Loucy (cell line): Measurements from ENCODE around the gene SMG9.
A peak's percentile ranks its signal among the peaks of the same experiment; 100 is the strongest.

Source experiments
- CTCF ChIP-seq: fragments of 200-600 bp; sonication (generic); conservative IDR thresholded peaks from 2 replicates; pipeline ENCODE4 v1.5.1; 2014; ENCODE audit warnings: mild to moderate bottlenecking, antibody characterized with exemption, low read length
- EZH2phosphoT487 ChIP-seq: fragments of 200-600 bp; IDR thresholded peaks from 2 replicates; pipeline ENCODE4 v1.6.1; 2018; ENCODE audit warnings: antibody characterized with exemption, mild to moderate bottlenecking, moderate library complexity, borderline replicate concordance

- peak; percentile 47; the same call in 1 of the 2 replicates for TF ChIP-seq CTCF
- TF ChIP-seq EZH2phosphoT487 = no peak
Observed at GRCh38 chr19:43779820-43780219, 25.1 kb upstream of the SMG9 start.
